RWPE2 (cell line): Measurements from ENCODE around the gene AHSG.
"Not testable (repeated sequence)": the region's sequence is repeated elsewhere in the genome, so short reads cannot be mapped to it uniquely, and the experiment has no call there.

ENCODE experiments used
- ATAC-seq: fragments of 200-7000 bp; cut with Tn5 transposase; 3 replicates; pipeline ENCODE4 v1.9.1; 2021; ENCODE audit warnings: low read depth
- DNase-seq: peaks from one replicate; pipeline ENCODE4 v3.0.0-alpha.2; 2020; ENCODE audit warnings: low spot score
- H3K27ac ChIP-seq: fragments of 450-650 bp; 2 replicates; pipeline ENCODE4 v1.5.1; 2017; ENCODE audit warnings: mild to moderate bottlenecking; ENCODE audit not compliant: poor library complexity, severe bottlenecking
- H3K27me3 ChIP-seq: fragments of 250-450 bp; sonication (Bioruptor Pico); 2 replicates; pipeline ENCODE4 v1.5.1; 2021; ENCODE audit warnings: mild to moderate bottlenecking, moderate library complexity; ENCODE audit not compliant: insufficient read depth, poor library complexity, severe bottlenecking
- H3K36me3 ChIP-seq: fragments of 250-450 bp; sonication (Bioruptor Pico); 2 replicates; pipeline ENCODE4 v1.5.1; 2020; ENCODE audit warnings: low read depth, mild to moderate bottlenecking, moderate library complexity
- H3K4me1 ChIP-seq: fragments of 250-450 bp; sonication (Bioruptor Pico); 2 replicates; pipeline ENCODE4 v1.5.1; 2021; ENCODE audit warnings: mild to moderate bottlenecking, moderate library complexity; ENCODE audit not compliant: insufficient read depth, poor library complexity, severe bottlenecking
- H3K4me3 ChIP-seq: fragments of 250-450 bp; sonication (Bioruptor Pico); 2 replicates; pipeline ENCODE4 v1.5.1; 2021; ENCODE audit warnings: mild to moderate bottlenecking, moderate library complexity; ENCODE audit not compliant: severe bottlenecking
- H3K9me3 ChIP-seq: fragments of 250-450 bp; sonication (Bioruptor Pico); 2 replicates; pipeline ENCODE4 v1.5.1; 2021; ENCODE audit warnings: mild to moderate bottlenecking, moderate library complexity; ENCODE audit not compliant: severe bottlenecking
- CTCF ChIP-seq: fragments of 450-650 bp; IDR thresholded peaks from one replicate; pipeline ENCODE4 v1.5.1; 2017; ENCODE audit warnings: mild to moderate bottlenecking, moderate library complexity; ENCODE audit not compliant: poor library complexity, severe bottlenecking

AHSG gene

GRCh38 chr3:186612721-186613636 is at the start of gene AHSG:
Gene AHSG (plus strand): TSS chr3:186613060. CDS start chr3:186613142, 82 bp downstream.
- no peak within 1 kb of the TSS for H3K27ac ChIP-seq
- peaks cover 7% of the 10 kb centered on the region for H3K4me1 ChIP-seq
- H3K27me3 ChIP-seq: no peaks in the 10 kb centered on the region
- TF ChIP-seq CTCF: no peak
- no peak within 1 kb of the TSS for H3K4me3 ChIP-seq
- no peaks in the 10 kb centered on the region for H3K9me3 ChIP-seq
- DNase-seq (no peak), ATAC-seq (no peak)
- H3K36me3 ChIP-seq: no peaks in the 10 kb centered on the region

GRCh38 chr3:186564586-186564985 is 48.3 kb upstream of the AHSG start:
- Histone ChIP-seq H3K9me3 (no peaks in the 10 kb centered on the region), H3K36me3 (peaks cover 45% of the 10 kb centered on the region), H3K4me3 (no peak overlapping the region), H3K4me1 (peaks cover 3% of the 10 kb centered on the region), H3K27me3 (no peaks in the 10 kb centered on the region), H3K27ac (no peak overlapping the region)
- no peak for DNase-seq
- ATAC-seq: no peak
- no peak for TF ChIP-seq CTCF

GRCh38 chr3:186566772-186567071 is 46.1 kb upstream of the AHSG start:
- no peak for TF ChIP-seq CTCF
- peaks cover 26% of the 10 kb centered on the region for H3K36me3 ChIP-seq
- H3K9me3 ChIP-seq: no peaks in the 10 kb centered on the region
- H3K4me1 ChIP-seq: peaks cover 7% of the 10 kb centered on the region
- H3K4me3 ChIP-seq: peak overlapping the region; percentile 77
- DNase-seq (no peak), ATAC-seq (no peak)
- H3K27me3 ChIP-seq: no peaks in the 10 kb centered on the region
- peak overlapping the region; percentile 59 for H3K27ac ChIP-seq

GRCh38 chr3:186567072-186567921 is 45.6 kb upstream of the AHSG start, which contains the start of gene TBCCD1:
Gene TBCCD1 (minus strand): TSS chr3:186567339. CDS start chr3:186564329, 3,010 bp downstream.
- peak within 1 kb of the TSS; percentile 59 for H3K27ac ChIP-seq
- peak; percentile 55 for ATAC-seq

GRCh38 chr3:186569361-186569760 is 43.5 kb upstream of the AHSG start:
- peaks cover 14% of the 10 kb centered on the region for H3K4me1 ChIP-seq
- H3K27ac ChIP-seq: peak overlapping the region; percentile 23
- DNase-seq: not testable (repeated sequence)

More at GRCh38 chr3:186567072-186567921, 45.6 kb upstream of the AHSG start, which contains the start of gene TBCCD1:
- no peaks in the 10 kb centered on the region for H3K27me3 ChIP-seq
- H3K4me3 ChIP-seq: peak within 1 kb of the TSS; percentile 77
- DNase-seq: peak; percentile 81
- peaks cover 29% of the 10 kb centered on the region for H3K36me3 ChIP-seq
- no peak for TF ChIP-seq CTCF
- peaks cover 10% of the 10 kb centered on the region for H3K4me1 ChIP-seq
- H3K9me3 ChIP-seq: no peaks in the 10 kb centered on the region

More at GRCh38 chr3:186569361-186569760, 43.5 kb upstream of the AHSG start:
- ATAC-seq, H3K9me3 ChIP-seq, H3K27me3 ChIP-seq: not testable (repeated sequence)
- H3K4me3 ChIP-seq: peak overlapping the region; percentile 48
- H3K36me3 ChIP-seq: peaks cover 31% of the 10 kb centered on the region
